LHCN-M2 (cell line): Measurements from ENCODE around the gene MYO1H. TPM values are rescaled to one million over a fixed set of nuclear protein-coding genes. Genes with fewer than 3 reads are reported as not detected.
"Not testable (repeated sequence)": the region's sequence is repeated elsewhere in the genome, so short reads cannot be mapped to it uniquely, and the experiment has no call there.

Experiments used
- DNase-seq: peaks from one replicate; pipeline ENCODE4 v3.0.0-alpha.2; 2012; ENCODE audit warnings: low read depth
- polyA plus RNA-seq: library from polyadenylated mRNA; unstranded; fragments of >200 nt; gene quantifications from one replicate; pipeline ENCODE4 v1.2.1, GENCODE V29; 2012; ENCODE audit warnings: missing spikeins
- total RNA-seq: library from RNA; depleted of rRNA; stranded (reverse); fragments of >200 nt; gene quantifications from 2 replicates; pipeline ENCODE4 v1.2.3, GENCODE V29; 2014; rRNA removed

The MYO1H gene, protein sequence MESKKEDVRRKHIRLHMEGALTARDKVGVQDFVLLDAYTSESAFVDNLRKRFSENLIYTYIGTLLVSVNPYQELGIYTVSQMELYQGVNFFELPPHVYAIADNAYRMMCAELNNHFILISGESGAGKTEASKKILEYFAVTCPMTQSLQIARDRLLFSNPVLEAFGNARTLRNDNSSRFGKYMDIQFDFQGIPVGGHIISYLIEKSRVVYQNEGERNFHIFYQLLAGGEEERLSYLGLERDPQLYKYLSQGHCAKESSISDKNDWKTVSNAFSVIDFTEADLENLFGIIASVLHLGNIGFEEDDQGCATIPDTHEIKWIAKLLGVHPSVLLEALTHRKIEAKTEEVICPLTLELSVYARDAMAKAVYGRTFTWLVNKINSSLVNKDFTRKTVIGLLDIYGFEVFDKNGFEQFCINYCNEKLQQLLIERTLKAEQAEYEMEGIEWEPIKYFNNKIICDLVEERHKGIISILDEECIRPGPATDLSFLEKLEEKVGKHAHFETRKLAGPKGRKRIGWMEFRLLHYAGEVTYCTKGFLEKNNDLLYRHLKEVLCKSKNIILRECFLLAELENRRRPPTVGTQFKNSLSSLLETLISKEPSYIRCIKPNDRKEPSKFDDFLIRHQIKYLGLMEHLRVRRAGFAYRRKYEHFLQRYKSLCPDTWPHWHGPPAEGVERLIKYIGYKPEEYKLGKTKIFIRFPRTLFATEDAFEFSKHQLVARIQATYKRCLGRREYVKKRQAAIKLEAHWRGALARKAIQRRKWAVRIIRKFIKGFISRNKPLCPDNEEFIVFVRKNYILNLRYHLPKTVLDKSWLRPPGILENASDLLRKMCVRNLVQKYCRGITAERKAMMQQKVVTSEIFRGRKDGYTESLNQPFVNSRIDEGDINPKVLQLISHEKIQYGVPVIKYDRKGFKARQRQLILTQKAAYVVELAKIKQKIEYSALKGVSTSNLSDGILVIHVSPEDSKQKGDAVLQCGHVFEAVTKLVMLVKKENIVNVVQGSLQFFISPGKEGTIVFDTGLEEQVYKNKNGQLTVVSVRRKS
- not detected in 2 replicates for total RNA-seq
- polyA plus RNA-seq = not detected

DNA sequence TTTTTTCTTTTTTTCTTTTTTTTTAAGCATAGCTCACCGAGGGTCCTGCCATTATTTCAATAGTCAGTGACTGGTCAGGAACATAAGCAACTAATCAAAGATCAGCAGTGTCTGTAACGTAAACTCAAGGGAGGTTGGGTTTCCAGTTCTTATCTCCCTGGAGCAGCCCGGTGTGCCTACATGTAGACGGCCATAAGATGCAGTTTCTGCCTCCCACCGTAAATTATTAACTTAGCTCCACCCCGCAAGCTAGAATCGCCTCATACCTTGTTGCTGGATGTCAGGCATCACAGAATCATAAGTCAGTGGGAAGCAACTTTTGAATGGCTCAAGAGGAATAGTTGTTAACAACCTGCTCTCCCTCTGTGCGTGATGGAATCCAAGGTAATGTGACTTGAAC lies at the start of gene MYO1H:
TSS of gene MYO1H (plus strand) at position 312 of the 400 bp plus-strand sequence. CDS start at position 373, 61 bp downstream.
- DNase-seq = no peak

- no peak for DNase-seq
Measured at GRCh38 chr12:109299849-109300248, 47.9 kb upstream of the MYO1H start.

GRCh38 chr12:109301643-109302168 lies 46.0 kb upstream of the MYO1H start:
- no peak for DNase-seq

GRCh38 chr12:109302358-109302757 lies 45.3 kb upstream of the MYO1H start:
- no peak for DNase-seq

- no peak for DNase-seq
Measured at GRCh38 chr12:109302770-109303169, 44.9 kb upstream of the MYO1H start.

- no peak for DNase-seq
Measured at GRCh38 chr12:109304485-109304884, 43.2 kb upstream of the MYO1H start.

DNA sequence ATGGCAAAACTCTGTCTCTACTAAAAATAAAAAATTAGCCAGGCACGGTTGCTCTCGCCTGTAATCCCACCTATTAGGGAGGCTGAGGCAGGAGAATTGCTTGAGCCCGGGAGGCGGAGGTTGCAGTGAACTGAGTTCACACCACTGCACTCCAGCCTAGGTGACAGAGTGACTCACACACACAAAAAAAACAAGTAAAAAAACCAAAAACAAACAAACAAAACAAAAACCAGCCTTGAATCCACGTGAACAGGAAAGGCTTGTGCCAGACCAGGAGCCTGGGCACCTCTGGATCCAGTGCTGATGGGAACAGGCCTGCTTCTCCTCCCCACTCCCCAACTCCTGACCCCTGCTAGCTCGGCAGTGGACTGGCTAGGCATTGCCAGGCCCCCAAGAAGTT lies 42.2 kb upstream of the MYO1H start:
- no peak for DNase-seq

- DNase-seq = no peak
Measured at GRCh38 chr12:109307051-109307450, 40.6 kb upstream of the MYO1H start.

DNA sequence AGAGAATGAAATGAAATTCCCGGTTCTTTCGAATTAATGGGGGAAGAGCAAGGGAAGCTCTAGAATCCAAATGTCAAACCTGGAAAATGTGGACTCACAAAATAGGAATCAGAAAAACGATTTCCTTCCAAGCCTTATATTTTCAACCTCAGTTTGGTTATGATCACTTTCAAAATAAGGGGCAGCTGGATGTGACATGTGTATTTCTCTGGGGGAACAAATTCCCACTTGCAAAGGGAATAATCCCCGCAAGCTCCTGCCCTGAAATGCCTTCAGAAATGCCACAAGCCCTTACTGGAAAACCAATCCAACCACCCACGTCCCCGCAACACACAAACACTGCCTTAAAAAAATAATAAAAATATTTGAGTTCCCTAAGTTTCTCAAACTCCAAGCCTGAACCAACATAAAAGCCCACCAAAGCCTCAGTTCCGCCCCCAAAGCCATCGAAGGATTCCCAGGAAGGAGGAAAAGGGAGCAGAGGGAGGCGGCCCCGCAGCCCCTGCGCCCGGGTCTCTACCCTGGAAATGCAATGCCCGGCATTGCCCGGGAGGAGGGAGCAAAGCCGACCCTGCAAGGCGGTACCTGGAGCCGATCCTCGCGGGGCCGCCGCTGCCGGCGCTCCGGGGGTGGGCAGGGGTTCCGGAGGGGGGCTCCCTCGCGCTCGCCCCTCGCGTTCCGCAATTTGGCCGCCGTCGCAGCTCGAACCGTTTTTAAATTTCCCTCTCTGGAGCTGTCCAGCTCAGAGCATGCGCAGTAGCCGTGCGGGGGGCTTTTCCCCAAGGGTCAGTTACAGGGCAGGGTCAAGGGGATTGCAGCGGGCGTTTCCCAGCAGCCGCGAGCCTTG lies 38.9 kb upstream of the MYO1H start, which contains the start of gene FOXN4:
TSS of gene FOXN4 (minus strand) at position 751 of the 847 bp plus-strand sequence. CDS start 963 bp downstream, outside the sequence.
- no peak for DNase-seq

GRCh38 chr12:109309381-109310246 lies 38.1 kb upstream of the MYO1H start:
- no peak for DNase-seq

DNA sequence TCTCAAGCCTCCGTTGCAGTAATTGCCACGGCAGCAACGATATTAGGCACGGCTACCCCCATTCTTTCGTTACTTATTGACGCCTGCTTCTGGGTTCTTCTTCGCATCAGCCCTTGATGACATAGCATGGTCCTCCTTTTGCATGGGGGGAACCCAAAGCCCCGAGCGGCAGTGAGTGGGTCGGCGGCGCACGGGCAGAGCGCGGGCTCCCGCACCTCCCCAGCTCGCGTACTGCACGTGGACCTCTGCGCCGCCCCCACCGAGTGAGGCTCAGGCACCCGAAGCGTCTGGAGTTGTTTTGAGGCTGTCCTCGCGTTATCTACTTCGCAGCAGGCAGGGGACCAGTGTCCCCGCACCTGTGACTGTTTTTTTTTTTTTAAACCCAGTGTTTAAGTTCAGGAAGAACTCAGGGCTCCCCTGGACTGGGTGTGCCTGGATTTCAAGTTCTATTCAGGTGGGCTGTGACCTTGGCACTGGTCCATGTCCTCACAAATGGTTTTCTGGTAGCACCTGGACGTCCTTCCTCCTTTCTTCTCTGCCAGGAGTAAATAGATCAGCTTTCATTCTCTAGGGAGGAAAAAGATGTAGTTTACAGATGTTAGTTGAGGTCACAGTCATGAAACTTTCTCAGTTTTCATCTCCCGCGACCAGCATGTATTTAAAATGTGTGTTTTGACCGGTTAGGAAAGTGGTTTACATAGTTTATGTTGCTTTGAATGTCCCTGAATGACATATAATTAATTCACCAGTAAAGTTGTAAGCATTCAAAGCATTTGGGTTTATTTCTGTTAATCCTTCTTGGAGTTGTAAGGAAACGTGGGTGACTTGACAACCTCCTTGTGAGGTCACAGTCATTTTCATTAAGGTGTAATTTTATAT lies 37.2 kb upstream of the MYO1H start:
- no peak for DNase-seq

DNA sequence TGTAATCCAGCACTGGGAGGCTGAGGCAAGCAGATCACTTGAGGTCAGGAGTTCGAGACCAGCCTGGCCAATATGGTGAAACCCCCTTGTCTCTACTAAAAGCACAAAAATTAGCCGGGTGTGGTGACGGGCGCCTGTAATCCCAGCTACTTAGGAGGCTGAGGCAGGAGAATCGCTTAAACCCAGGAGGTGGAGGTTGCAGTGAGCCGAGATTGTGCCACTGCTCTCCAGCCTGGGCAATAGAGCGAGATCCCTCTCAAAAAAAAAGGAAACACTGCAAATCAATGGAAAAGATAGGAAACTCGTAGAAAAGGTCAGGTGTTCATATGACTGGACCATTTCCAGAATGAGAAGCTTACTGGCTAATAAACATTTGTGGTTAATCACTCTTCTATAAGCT lies 26.4 kb upstream of the MYO1H start:
- DNase-seq = not testable (repeated sequence)

DNA sequence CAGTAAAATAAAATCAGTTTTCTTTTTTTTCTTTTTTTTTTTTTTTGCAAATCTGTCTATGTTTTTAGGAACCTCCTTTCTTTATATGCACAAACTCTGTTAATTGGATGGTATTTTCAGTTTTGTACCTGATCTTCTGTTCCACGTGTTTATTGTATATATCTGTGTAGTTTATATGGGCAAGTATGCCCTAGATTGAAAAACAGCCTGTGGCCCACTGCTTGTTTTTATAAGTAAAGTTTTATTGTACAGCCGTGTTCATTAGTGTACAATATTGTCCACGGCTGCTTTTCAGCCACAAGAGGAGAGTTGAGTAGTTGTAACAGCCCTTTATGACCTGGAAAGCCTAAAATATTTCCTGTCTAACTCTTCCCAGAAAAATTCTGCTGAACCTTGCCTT lies 18.7 kb upstream of the MYO1H start:
- DNase-seq = no peak

- DNase-seq = peak; percentile 19
Measured at GRCh38 chr12:109329686-109330085, 18.0 kb upstream of the MYO1H start.

- no peak for DNase-seq
Measured at GRCh38 chr12:109330282-109331230, 17.1 kb upstream of the MYO1H start.

DNA sequence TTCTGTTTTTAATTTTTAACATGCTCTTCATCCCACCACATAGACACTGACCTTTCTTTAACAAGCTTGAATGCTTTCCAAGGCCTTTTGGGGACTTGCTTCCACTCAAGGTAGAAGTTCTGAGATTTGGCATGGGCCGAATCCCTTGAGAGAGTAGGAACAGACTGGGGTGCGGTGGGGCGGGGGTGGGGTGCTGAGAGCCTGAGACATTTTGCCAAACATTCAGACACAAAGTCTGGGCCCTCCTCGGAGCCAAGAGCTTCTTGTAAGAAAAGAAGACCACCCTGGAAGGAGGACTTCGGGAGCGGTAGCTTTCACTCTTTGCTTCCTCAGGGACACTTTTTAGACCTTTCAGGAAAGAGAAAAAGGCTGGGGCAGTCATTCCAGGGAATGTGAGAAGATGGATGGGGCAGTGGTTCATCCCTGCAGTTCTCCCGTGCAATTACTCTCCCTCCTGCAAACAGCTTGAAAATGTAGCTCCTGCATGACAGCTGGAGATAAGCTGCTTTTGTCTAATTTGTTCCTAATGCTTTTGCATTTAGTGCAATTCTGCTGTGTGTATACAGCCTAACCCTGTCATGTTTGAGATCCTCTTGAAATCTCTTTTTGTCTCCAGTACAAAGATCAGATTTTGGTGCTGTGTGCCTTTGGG lies 16.3 kb upstream of the MYO1H start:
- no peak for DNase-seq

DNA sequence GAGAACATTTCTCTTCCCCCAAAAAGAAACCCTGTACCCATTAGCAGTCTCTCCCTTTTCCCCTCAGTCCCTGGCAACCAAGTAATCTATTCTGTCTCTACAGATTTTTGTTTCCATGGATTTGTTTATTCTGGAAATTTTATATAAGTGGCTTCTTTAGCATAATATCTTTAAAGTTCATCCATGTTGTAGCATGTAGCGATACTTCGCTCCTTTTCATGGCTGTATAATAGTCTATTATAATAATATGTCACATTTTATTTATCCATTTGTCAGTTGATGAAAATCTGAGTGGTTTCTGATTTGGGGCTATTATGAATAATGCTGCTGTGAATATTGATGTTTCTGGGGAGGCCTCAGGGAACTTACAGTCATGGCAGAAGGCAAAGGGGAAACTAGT lies 12.8 kb upstream of the MYO1H start:
- DNase-seq = no peak
